HepG2 (cell line): ENCODE data around the gene PXK. TPM values are rescaled to one million over a fixed set of nuclear protein-coding genes. Genes with fewer than 3 reads are reported as not detected.

Experiments used
- ATAC-seq: fragments of 200-7000 bp; cut with Tn5 transposase; 3 replicates; pipeline ENCODE4 v1.9.1; 2020; ENCODE audit warnings: mild to moderate bottlenecking, moderate library complexity
- BruUV-seq: library from RNA; stranded (reverse); fragments of 400-500 nt; replicated peaks from 2 replicates; lab custom pipeline; 2021; lab: Mats Ljungman, UMichigan
- CTCF ChIA-PET: fragments of 300-600 bp; formaldehyde crosslinking; extraction: SDS; loops from one replicate; lab custom pipeline; 2021; ENCODE audit warnings: low total read pairs, inconsistent platforms, low intra/inter-chr PET ratio; lab: Yijun Ruan, JAX
- POLR2A ChIA-PET: fragments of 350-600 bp; sonication (Branson Sonifier 250); formaldehyde crosslinking; loops from one replicate; lab custom pipeline; 2020; ENCODE audit warnings: antibody characterized with exemption, inconsistent platforms; lab: Yijun Ruan, JAX
- DNase-seq: peaks from one replicate; pipeline ENCODE4 v3.0.0-alpha.2; 2015; ENCODE audit warnings: low spot score
- FAIRE-seq: peaks from 3 replicates; lab custom pipeline; 2011; peaks lifted over from hg19 to GRCh38; lab: Jason Lieb, UNC
- H2AFZ ChIP-seq: one replicate; pipeline ENCODE4 v1.6.1; 2011; ENCODE audit warnings: low read length, inconsistent platforms
- H3K27ac ChIP-seq: fragments of 300-600 bp; 3 replicates; pipeline ENCODE4 v1.8.0; 2011; ENCODE audit warnings: mixed run types, mild to moderate bottlenecking, mixed read lengths, low read length, inconsistent platforms; ENCODE audit not compliant: insufficient read depth; ENCODE audit errors: extremely low read length
- H3K27me3 ChIP-seq, 2 experiments: fragments of 200-600 bp in 1 of 2; 2 replicates in 1 of 2; 3 replicates in 1 of 2; pipeline versions ENCODE4 v1.6.0 to v1.8.0; 2011; ENCODE audit warnings: low read length in 2 of 2, mild to moderate bottlenecking in 2 of 2, moderate library complexity in 2 of 2, inconsistent platforms in 1 of 2; ENCODE audit not compliant: insufficient read depth in 2 of 2, control insufficient read depth in 1 of 2
- H3K36me3 ChIP-seq, 2 experiments: fragments of 200-600 bp in 1 of 2; replicated peaks in 1 of 2; 2 replicates in 1 of 2; 3 replicates in 1 of 2; pipeline versions ENCODE4 v1.5.1 to v1.8.0; 2011; ENCODE audit warnings: low read length in 2 of 2, inconsistent platforms in 1 of 2; ENCODE audit not compliant: insufficient read depth in 2 of 2, control insufficient read depth in 1 of 2
- H3K4me1 ChIP-seq: 2 replicates; pipeline ENCODE4 v1.5.1; 2012; ENCODE audit warnings: low read length, inconsistent platforms; ENCODE audit not compliant: insufficient read depth
- H3K4me2 ChIP-seq: 2 replicates; pipeline ENCODE4 v1.6.0; 2011; ENCODE audit warnings: low read depth, low read length, inconsistent platforms
- H3K4me3 ChIP-seq, 3 experiments: fragments of 200-600 bp in 1 of 3; sonication (generic), shearing (Covaris generic) in 1 of 3; replicated peaks in 1 of 3; 2 replicates each; pipeline ENCODE4 v1.5.1; 2011 to 2016; ENCODE audit warnings: low read length in 3 of 3, inconsistent platforms in 2 of 3, low read depth in 2 of 3, mild to moderate bottlenecking in 2 of 3, control low read depth in 1 of 3, mixed read lengths in 1 of 3; ENCODE audit not compliant: insufficient read depth in 1 of 3
- H3K79me2 ChIP-seq: one replicate; pipeline ENCODE4 v1.6.1; 2011; ENCODE audit warnings: low read length, inconsistent platforms; ENCODE audit not compliant: insufficient read depth
- H3K9ac ChIP-seq: 2 replicates; pipeline ENCODE4 v1.6.0; 2011; ENCODE audit warnings: mild to moderate bottlenecking, low read depth, low read length, inconsistent platforms; ENCODE audit not compliant: insufficient read depth
- H3K9me3 ChIP-seq: 2 replicates; pipeline ENCODE4 v1.5.1; 2012; ENCODE audit warnings: mild to moderate bottlenecking, low read length
- H4K20me1 ChIP-seq: 2 replicates; pipeline ENCODE4 v1.6.0; 2011; ENCODE audit warnings: inconsistent platforms, mild to moderate bottlenecking, low read length, moderate library complexity; ENCODE audit not compliant: insufficient read depth
- BRD4 ChIP-seq: sonication (generic); formaldehyde crosslinking; IDR thresholded peaks from 2 replicates; pipeline ENCODE4 v1.4.0; 2020; ENCODE audit warnings: missing genetic modification reagents
- CEBPG ChIP-seq: IDR thresholded peaks from 2 replicates; pipeline ENCODE4 v1.6.1; 2016
- ETV6 ChIP-seq: sonication (generic); formaldehyde crosslinking; conservative IDR thresholded peaks from 2 replicates; pipeline ENCODE4 v1.4.0; 2020; ENCODE audit warnings: missing genetic modification reagents
- MIXL1 ChIP-seq: IDR thresholded peaks from 2 replicates; pipeline ENCODE4 v1.6.1; 2016
- MYPOP ChIP-seq: sonication (generic); formaldehyde crosslinking; IDR thresholded peaks from 2 replicates; pipeline ENCODE4 v1.8.1; 2023; ENCODE audit warnings: mild to moderate bottlenecking, moderate library complexity, missing genetic modification reagents
- PAF1 ChIP-seq: IDR thresholded peaks from 2 replicates; pipeline ENCODE4 v1.6.1; 2016; ENCODE audit warnings: missing genetic modification reagents, missing compliant biosample characterization
- PRMT3 ChIP-seq: sonication (generic); formaldehyde crosslinking; IDR thresholded peaks from 2 replicates; pipeline ENCODE4 v1.8.1; 2022; ENCODE audit warnings: low read depth, mild to moderate bottlenecking, moderate library complexity, missing genetic modification reagents, borderline replicate concordance
- RAD51 ChIP-seq: fragments of 450-650 bp; IDR thresholded peaks from 2 replicates; pipeline ENCODE4 v1.6.1; 2016; ENCODE audit warnings: borderline replicate concordance
- SETDB1 ChIP-seq: sonication (generic); formaldehyde crosslinking; IDR thresholded peaks from 2 replicates; pipeline ENCODE4 v1.5.1; 2020; ENCODE audit warnings: missing genetic modification reagents, mild to moderate bottlenecking, borderline replicate concordance
- THAP8 ChIP-seq: sonication (generic); formaldehyde crosslinking; IDR thresholded peaks from 2 replicates; pipeline ENCODE4 v1.5.1; 2020; ENCODE audit warnings: missing genetic modification reagents, mild to moderate bottlenecking, borderline replicate concordance
- ZC3H13 ChIP-seq: sonication (generic); formaldehyde crosslinking; IDR thresholded peaks from 2 replicates; pipeline ENCODE4 v1.8.1; 2023; ENCODE audit warnings: mild to moderate bottlenecking, missing genetic modification reagents, moderate library complexity
- ZNF274 ChIP-seq: sonication (generic); formaldehyde crosslinking; IDR thresholded peaks from 2 replicates; pipeline ENCODE4 v1.5.1; 2020; ENCODE audit warnings: mild to moderate bottlenecking, missing genetic modification reagents
- ZNF549 ChIP-seq: sonication (generic); formaldehyde crosslinking; IDR thresholded peaks from 2 replicates; pipeline ENCODE4 v1.5.0; 2020; ENCODE audit warnings: missing genetic modification reagents
- ZNF563 ChIP-seq: sonication (generic); formaldehyde crosslinking; IDR thresholded peaks from 2 replicates; pipeline ENCODE4 v1.8.0; 2022; ENCODE audit warnings: mild to moderate bottlenecking, moderate library complexity, missing genetic modification reagents
- ZNF564 ChIP-seq: sonication (generic); formaldehyde crosslinking; IDR thresholded peaks from 2 replicates; pipeline ENCODE4 v1.8.1; 2023; ENCODE audit warnings: mild to moderate bottlenecking, missing genetic modification reagents
- ZNF800 ChIP-seq: sonication (generic); formaldehyde crosslinking; IDR thresholded peaks from 2 replicates; pipeline ENCODE4 v1.4.0; 2020; ENCODE audit warnings: missing genetic modification reagents
- WGBS: methylation state at CpG from one replicate; pipeline ENCODE4 v1.1.6; 2017; ENCODE audit warnings: low lambda C conversion rate; 5-methylcytosine and 5-hydroxymethylcytosine counted together
- in situ Hi-C: cut with HindIII; loops from 2 replicates; pipeline ENCODE4 v1.10.0; 2017; ENCODE audit warnings: low pct_unique_long_range_greater_than_20kb; ENCODE audit not compliant: extremely low pct_ligation_motif_present
- intact Hi-C: fragments of 100-400 bp; cut with micrococcal nuclease; formaldehyde crosslinking; loops from one replicate; pipeline ENCODE4 v1.10.0; 2022; ENCODE audit not compliant: unreplicated experiment
- polyA plus RNA-seq, 8 experiments: library from polyadenylated mRNA; depleted of rRNA in 3 of 8; stranded (reverse) in 7 of 8; unstranded in 1 of 8; fragments of >200 nt; fragmentation: Illumina TruSeq in 4 of 8; extraction: Trizol in 4 of 8; gene quantifications; 2 replicates each; pipeline versions ENCODE4 v1.2.1 to v1.2.3, GENCODE V29; 2011 to 2016; ENCODE audit warnings: low read depth in 4 of 8, missing spikeins in 1 of 8, mixed read lengths in 1 of 8; ENCODE audit not compliant: insufficient read depth in 1 of 8
- total RNA-seq, 5 experiments: library from RNA; depleted of rRNA; stranded (reverse); fragments of >200 nt; fragmentation: Illumina TruSeq; extraction: Trizol; gene quantifications; 2 replicates each; pipeline ENCODE4 v1.2.3, GENCODE V29; 2016; ENCODE audit warnings: low read depth in 1 of 5

PXK gene
- total and polyA plus RNA-seq, 2 of the 13 experiments (the other 11 are each of a cell fraction or from before 2014, with no cell fraction given) = 6.4 to 18.6 TPM

GRCh38 chr3:58305882-58306711 is 26.6 kb upstream of the PXK start, which contains the start of the genes HTD2 and RPP14:
HTD2 (plus strand) TSS chr3:58306520; CDS start chr3:58317614, 11,094 bp downstream.
RPP14 (plus strand) TSS chr3:58306245; CDS start chr3:58310330, 4,085 bp downstream.
- POLR2A ChIA-PET = interaction anchor here (0.6 to 3.5 kb wide), 31 partner anchors 9 to 324 kb away, joined by 3 to 33 read pairs (median 6); partner anchors contain the start of genes ABHD6, ACOX2, KCTD6 and PDHB
- TF ChIP-seq ZC3H13 (no peak), ZNF549 (CRISPR knock-in tag) (no peak), MYPOP (CRISPR knock-in tag) (peak; percentile 72; the same call in 1 of the 2 replicates), ZNF274 (CRISPR knock-in tag) (peak; percentile 81), PAF1 (CRISPR knock-in tag) (no peak), THAP8 (CRISPR knock-in tag) (no peak), SETDB1 (CRISPR knock-in tag) (no peak), ZNF800 (CRISPR knock-in tag) (peak; percentile 81), PRMT3 (CRISPR knock-in tag) (no peak), MIXL1 (peak; percentile 59; the same call in 1 of the 2 replicates), CEBPG (peak; percentile 76), ETV6 (CRISPR knock-in tag) (peak; percentile 85; the same call in 1 of the 2 replicates), ZNF564 (CRISPR knock-in tag) (no peak), BRD4 (CRISPR knock-in tag) (peak; percentile 54; the same call in 1 of the 2 replicates), ZNF563 (peak; percentile 66), RAD51 (no peak)

More at GRCh38 chr3:58305882-58306711, 26.6 kb upstream of the PXK start, which contains the start of the genes HTD2 and RPP14:
- 14% methylated on average over 32 of the region's 71 CpGs for WGBS
- Histone ChIP-seq H3K27me3 (peaks cover 0 to 3% of the 10 kb centered on the region in 2 experiments; a peak in 1 of 5 replicates), H3K27ac (peak within 1 kb of the TSS; percentile 93), H3K36me3 (peaks cover 2% of the 10 kb centered on the region in 2 experiments; a peak in 3 of 5 replicates), H2AFZ (no peak within 1 kb of the TSS), H3K4me1 (peaks cover 28% of the 10 kb centered on the region), H3K4me3 (peak within 1 kb of the TSS; percentile 70 to 95 (median 93)), H3K9ac (peak within 1 kb of the TSS; percentile 93), H4K20me1 (peaks cover 20% of the 10 kb centered on the region), H3K79me2 (peaks cover 38% of the 10 kb centered on the region), H3K4me2 (peak within 1 kb of the TSS; percentile 92), H3K9me3 (no peaks in the 10 kb centered on the region)
- BruUV-seq = TSS peak; percentile 72
- CTCF ChIA-PET = interaction anchor here (2.3 kb wide), 1 partner anchor 118 kb away, joined by 10 read pairs; no protein-coding TSS in a partner anchor
- in situ Hi-C loops = loop anchor here (5.0 kb wide), 1 partner anchor 69 kb away; the partner anchor contains the start of gene ABHD6
- intact Hi-C loops = loop anchor here (2.0 to 5.0 kb wide), 2 partner anchors 106 to 113 kb away; no protein-coding TSS in a partner anchor
- peak; percentile 92 for DNase-seq
- peak; percentile 93 for ATAC-seq
- peak; percentile 79 for FAIRE-seq
